HG02798 (cell line): Measurements from ENCODE around the gene DENND6B.
"Not testable (repeated sequence)": the region's sequence is repeated elsewhere in the genome, so short reads cannot be mapped to it uniquely, and the experiment has no call there.

Source experiments
- ATAC-seq: cut with Tn5 transposase; IDR thresholded peaks from one replicate; pipeline ENCODE4 v1.9.1; 2021; ENCODE audit warnings: mild to moderate bottlenecking; ENCODE audit not compliant: unreplicated experiment, poor library complexity

The DENND6B gene

GRCh38 chr22:50275181-50276055, 51.4 kb downstream of the DENND6B start:
- ATAC-seq = no peak

GRCh38 chr22:50274771-50275170, 52.0 kb downstream of the DENND6B start:
- ATAC-seq = no peak

GRCh38 chr22:50274311-50274710, 52.5 kb downstream of the DENND6B start:
- ATAC-seq = no peak

GRCh38 chr22:50273781-50274180, 53.0 kb downstream of the DENND6B start:
- ATAC-seq = not testable (repeated sequence)

- ATAC-seq = not testable (repeated sequence)
These were observed 53.5 kb downstream of the DENND6B start for GRCh38 chr22:50273352-50273751.

GRCh38 chr22:50272044-50272802, 54.6 kb downstream of the DENND6B start:
- ATAC-seq = no peak

GRCh38 chr22:50271519-50271970, 55.3 kb downstream of the DENND6B start:
- no peak for ATAC-seq

GRCh38 chr22:50270666-50271394, 56.0 kb downstream of the DENND6B start:
- ATAC-seq = no peak

- peak; percentile 39 for ATAC-seq
These were observed 56.7 kb downstream of the DENND6B start, which contains the start of gene MAPK11 for GRCh38 chr22:50269970-50270665. TSS of gene MAPK11 (minus strand) at chr22:50270380. CDS start at chr22:50270292, 88 bp downstream.

- no peak for ATAC-seq
These were observed 57.2 kb downstream of the DENND6B start for GRCh38 chr22:50269573-50269969.

- ATAC-seq = no peak
These were observed 58.1 kb downstream of the DENND6B start for GRCh38 chr22:50268655-50269113.

- no peak for ATAC-seq
These were observed 59.0 kb downstream of the DENND6B start for GRCh38 chr22:50267591-50268390.

- no peak for ATAC-seq
These were observed 59.8 kb downstream of the DENND6B start for GRCh38 chr22:50266994-50267393.

GRCh38 chr22:50264946-50265669, 61.7 kb downstream of the DENND6B start:
- ATAC-seq = no peak

GRCh38 chr22:50264104-50264745, 62.6 kb downstream of the DENND6B start:
- ATAC-seq = no peak

- no peak for ATAC-seq
These were observed 63.7 kb downstream of the DENND6B start for GRCh38 chr22:50262973-50263617.

- no peak for ATAC-seq
These were observed 64.3 kb downstream of the DENND6B start for GRCh38 chr22:50262460-50262911.
